ENCODE results near the gene MPO. TPM values are rescaled to one million over a fixed set of nuclear protein-coding genes. Genes with fewer than 3 reads are reported as not detected.

Gene MPO
- total and polyA plus RNA-seq, 10 of the 15 experiments (the other 5 are each of a cell fraction or from before 2014, with no cell fraction given), result 0.06 to 0.49 (median 0.14) TPM

GRCh38 chr17:58246781-58247180, 34.0 kb downstream of the MPO start (continued):
- no peak for TF ChIP-seq RELB (IDR thresholded peaks at IDR 0.05; ENCODE audit: low read depth)
- no peak for TF ChIP-seq TCF3 (IDR thresholded peaks at IDR 0.05; ENCODE audit: borderline replicate concordance, insufficient read depth, low read depth, low read length)
- no peak for TF ChIP-seq NFYA (IDR thresholded peaks at IDR 0.05; ENCODE audit: borderline replicate concordance, low read depth, low read length)
- no peak for TF ChIP-seq CEBPB (IDR thresholded peaks at IDR 0.05; ENCODE audit: borderline replicate concordance in 1 of 2, low read depth in 2 of 2, low read length in 2 of 2)
- TF ChIP-seq PAX8 (IDR thresholded peaks at IDR 0.05), result no peak

- POLR2A ChIA-PET, result no interaction called here
- 65% methylated on average over 13 of the region's 13 CpGs for WGBS (ENCODE audit: insufficient coverage, insufficient replicate concordance, low lambda C conversion rate, missing lambda C conversion rate)
- intact Hi-C loops (cut with micrococcal nuclease; ENCODE audit: unreplicated experiment), result no loop called here
- no peak for TF ChIP-seq RAD51 (IDR thresholded peaks at IDR 0.05)
- no peak for TF ChIP-seq NFXL1 (IDR thresholded peaks at IDR 0.05; ENCODE audit: borderline replicate concordance)
- TF ChIP-seq SREBF2 (IDR thresholded peaks at IDR 0.05; ENCODE audit: low read length), result no peak
- no peak for TF ChIP-seq KLF5 (IDR thresholded peaks at IDR 0.05; ENCODE audit: partially characterized antibody)
- TF ChIP-seq EP300 (IDR thresholded peaks at IDR 0.05; ENCODE audit: borderline replicate concordance in 1 of 2, control insufficient read depth in 1 of 2, low read depth in 2 of 2, low read length in 2 of 2), result no peak
- TF ChIP-seq BMI1 (IDR thresholded peaks at IDR 0.05; ENCODE audit: borderline replicate concordance), result no peak
- no peak for TF ChIP-seq DPF2 (IDR thresholded peaks at IDR 0.05)
- TF ChIP-seq REST (IDR thresholded peaks at IDR 0.05; ENCODE audit: low read depth, low read length), result no peak
- no peak for TF ChIP-seq EZH2 (IDR thresholded peaks at IDR 0.05; ENCODE audit: borderline replicate concordance, control insufficient read depth, low read depth, low read length)
- no peak for TF ChIP-seq BACH1 (IDR thresholded peaks at IDR 0.05; ENCODE audit: borderline replicate concordance)
- no peak for TF ChIP-seq RFX5 (IDR thresholded peaks at IDR 0.05; ENCODE audit: low read depth, low read length)
These were observed 34.5 kb downstream of the MPO start for GRCh38 chr17:58246104-58246740.

More at GRCh38 chr17:58246104-58246740, 34.5 kb downstream of the MPO start:
- DNase-seq (ENCODE audit: low read depth, low spot score) (no peak), FAIRE-seq (no peak), ATAC-seq (no peak)
- ChIA-PET RAD21 (ENCODE audit: unreplicated experiment) (interaction anchor here (1.4 to 1.9 kb wide), 3 partner anchors 10 to 71 kb away, joined by 3 to 5 read pairs (median 4); no protein-coding TSS in a partner anchor), CTCF (interaction anchor here (0.7 to 6.2 kb wide), 5 partner anchors 8 to 206 kb away, joined by 3 to 78 read pairs (median 19); partner anchors contain the start of gene LPO), SMC1A (ENCODE audit: uncharacterized antibody, unreplicated experiment) (interaction anchor here (0.6 to 2.4 kb wide), 3 partner anchors 14 to 34 kb away, joined by 3 to 9 read pairs (median 3); no protein-coding TSS in a partner anchor)
- H3K27ac ChIP-seq (ENCODE audit: control insufficient read depth, insufficient read depth), result no peak overlapping the region
- no peak overlapping the region for H3K4me2 ChIP-seq (ENCODE audit: control insufficient read depth, insufficient read depth)
- H3K9ac ChIP-seq (ENCODE audit: control insufficient read depth, insufficient read depth, low read length), result no peak overlapping the region
- H2AFZ ChIP-seq (ENCODE audit: control insufficient read depth, low read depth, low read length), result no peak overlapping the region
- H3K4me1 ChIP-seq (ENCODE audit: control insufficient read depth, insufficient read depth, low read length), result peaks cover 6% of the 10 kb centered on the region
- BruUV-seq (replicated peaks), result no TSS peak
- no peak overlapping the region for H3K4me3 ChIP-seq
- H3K27me3 ChIP-seq (replicated peaks in 1 of 2; ENCODE audit: control insufficient read depth in 2 of 2, insufficient read depth in 2 of 2, low read length in 1 of 2), result no peaks in the 10 kb centered on the region; a peak in 1 of 4 replicates
- no peaks in the 10 kb centered on the region for H3K79me2 ChIP-seq (ENCODE audit: control insufficient read depth, insufficient read depth, low read length)
- in situ Hi-C loops (cut with MboI), result no loop called here
- H3K36me3 ChIP-seq (ENCODE audit: control insufficient read depth in 2 of 2, insufficient read depth in 2 of 2, low read length in 1 of 2), result no peaks in the 10 kb centered on the region
- H4K20me1 ChIP-seq (ENCODE audit: control insufficient read depth, insufficient read depth), result no peaks in the 10 kb centered on the region
- no peaks in the 10 kb centered on the region for H3K9me3 ChIP-seq (replicated peaks; ENCODE audit: control insufficient read depth, insufficient read depth, low read length)

Data from GM12878 (cell line).